HG03521 (cell line): Measurements from ENCODE around the gene SKAP2.
A peak's percentile ranks its signal among the peaks of the same experiment; 100 is the strongest.
"Not testable (repeated sequence)": the region's sequence is repeated elsewhere in the genome, so short reads cannot be mapped to it uniquely, and the experiment has no call there.

ENCODE experiments used
- ATAC-seq: cut with Tn5 transposase; IDR thresholded peaks from one replicate; pipeline ENCODE4 v1.9.1; 2021; ENCODE audit warnings: mild to moderate bottlenecking, moderate library complexity; ENCODE audit not compliant: unreplicated experiment

Gene SKAP2

DNA sequence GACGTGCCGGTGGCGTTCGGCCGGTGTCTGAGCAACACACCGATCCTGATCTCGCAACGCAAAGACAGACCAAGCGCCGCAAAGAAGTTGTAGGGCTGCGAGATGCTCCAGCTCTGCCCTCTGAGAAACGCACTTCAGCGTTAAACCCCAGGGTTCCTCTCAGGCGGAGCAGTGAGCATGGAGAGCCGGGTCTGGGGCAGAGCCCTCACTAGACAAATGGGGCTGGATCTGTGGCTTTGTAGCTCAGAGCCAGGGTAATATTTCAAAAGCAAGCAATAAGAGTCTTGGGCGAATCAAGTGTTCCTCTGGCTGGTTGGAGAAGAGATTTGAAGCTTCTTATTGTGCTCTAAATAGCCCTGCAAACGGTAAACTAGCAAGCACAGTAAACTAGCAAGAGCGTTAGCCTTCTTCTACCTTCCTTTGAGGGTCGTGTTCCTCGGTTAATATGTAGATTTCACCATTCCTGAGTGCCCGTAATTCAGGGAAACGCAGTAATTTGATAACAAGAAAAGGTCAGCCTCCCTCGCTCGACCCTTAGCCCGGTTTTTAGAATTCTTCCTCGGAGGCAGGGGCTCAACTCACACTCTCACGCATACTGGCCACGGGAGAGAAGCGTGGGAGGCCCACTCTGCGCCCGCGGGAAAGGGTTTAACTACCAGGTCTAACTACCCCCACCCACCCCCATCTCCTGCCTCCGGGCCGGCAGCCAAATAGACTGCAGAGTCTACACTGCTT lies 6.7 kb downstream of the SKAP2 start:
- peak; percentile 50 for ATAC-seq

DNA sequence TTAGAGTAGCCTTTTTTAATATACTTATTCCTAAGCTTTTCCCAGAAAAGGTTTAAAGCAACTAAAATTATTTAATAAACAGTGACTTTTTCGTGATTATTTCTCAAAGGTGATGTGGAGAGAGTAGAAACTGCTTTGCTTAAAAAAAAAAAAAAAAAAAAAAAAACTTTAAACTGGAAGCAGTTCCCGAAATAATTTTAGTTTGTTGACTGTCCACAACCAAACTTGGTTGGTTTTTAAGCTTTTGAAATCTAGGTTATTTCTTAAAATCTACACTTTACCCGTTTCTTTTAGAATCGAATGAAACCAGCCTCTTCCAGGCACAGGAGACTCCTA lies 7.3 kb downstream of the SKAP2 start:
- no peak for ATAC-seq

DNA sequence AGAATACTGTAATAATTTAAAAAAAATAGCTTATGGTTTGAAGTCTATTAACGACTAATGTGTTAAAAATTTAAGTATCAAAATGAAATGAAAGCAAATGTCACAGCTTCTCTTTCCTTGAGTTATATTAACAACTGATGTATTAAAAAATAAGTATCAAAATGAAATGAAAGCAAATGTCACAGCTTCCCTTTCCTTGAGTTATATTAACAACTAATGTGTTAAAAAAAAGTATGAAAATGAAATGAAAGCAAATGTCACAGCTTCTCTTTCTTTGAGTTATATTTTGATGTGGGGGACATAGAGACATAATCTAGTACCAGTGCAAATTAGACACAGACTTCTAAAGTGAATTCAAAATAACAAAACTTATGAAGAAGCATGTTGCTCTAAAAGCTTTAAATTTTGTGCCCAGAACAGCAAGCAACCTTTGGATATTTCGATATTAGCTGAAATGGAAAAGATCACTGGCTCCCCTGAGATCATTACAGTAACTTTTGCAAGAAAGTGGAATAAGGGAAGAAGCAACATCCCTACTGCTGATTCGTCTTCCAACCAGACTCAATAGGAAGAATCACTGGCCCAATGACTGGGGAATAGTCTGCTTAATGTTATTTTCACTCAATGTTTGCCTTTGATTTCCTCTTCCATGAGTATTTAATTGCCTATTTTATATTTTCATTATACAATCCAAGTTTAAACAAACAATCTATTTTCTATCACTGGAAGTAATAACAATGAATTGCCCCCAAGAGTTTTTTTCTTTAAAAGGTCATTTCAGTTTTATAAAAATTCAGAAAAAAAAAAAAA lies 8.0 kb downstream of the SKAP2 start:
- ATAC-seq, result no peak

DNA sequence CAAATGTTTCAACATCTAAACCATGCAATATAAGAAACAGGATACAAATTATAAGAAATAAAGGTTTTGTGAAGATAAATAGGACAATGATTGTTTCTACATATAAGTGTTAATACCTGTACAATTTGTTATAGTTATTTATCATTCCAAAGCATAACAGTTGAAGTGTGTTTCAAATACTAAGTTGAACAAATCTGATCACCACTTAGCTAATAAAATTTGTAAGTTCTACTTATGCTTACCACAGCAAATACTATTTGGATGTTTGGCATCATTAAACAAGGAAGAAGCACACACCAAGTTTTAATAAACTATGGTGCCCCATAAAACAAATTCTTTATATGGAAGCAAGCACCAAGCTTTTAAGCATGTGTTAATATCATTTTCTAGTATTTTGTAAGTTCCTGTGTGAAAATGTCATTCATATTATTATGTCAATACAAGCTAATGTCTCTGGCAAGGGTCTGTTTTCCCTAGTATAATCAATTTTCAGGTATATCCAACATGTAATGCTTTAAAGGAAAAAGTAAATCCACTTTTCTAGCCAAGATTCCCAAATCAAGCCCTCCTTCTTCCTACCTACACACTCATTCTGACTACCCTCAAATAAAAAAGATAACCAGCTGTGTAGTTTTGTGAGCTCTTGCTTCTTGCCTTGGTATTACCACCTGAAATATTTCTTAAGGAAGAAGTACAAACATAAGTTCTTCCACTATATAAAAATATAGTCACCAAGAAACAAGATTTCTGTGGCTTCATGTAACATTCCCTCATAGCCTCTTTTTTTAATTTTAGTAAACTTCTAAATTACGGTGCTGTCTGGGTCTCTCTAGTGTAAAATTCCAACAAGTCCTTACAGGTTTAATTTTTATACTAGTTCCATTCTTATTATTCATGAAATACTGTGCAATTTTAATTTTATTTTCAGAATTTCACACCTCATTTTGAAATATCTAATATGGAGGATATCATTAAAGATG lies 9.2 kb downstream of the SKAP2 start:
- no peak for ATAC-seq

DNA sequence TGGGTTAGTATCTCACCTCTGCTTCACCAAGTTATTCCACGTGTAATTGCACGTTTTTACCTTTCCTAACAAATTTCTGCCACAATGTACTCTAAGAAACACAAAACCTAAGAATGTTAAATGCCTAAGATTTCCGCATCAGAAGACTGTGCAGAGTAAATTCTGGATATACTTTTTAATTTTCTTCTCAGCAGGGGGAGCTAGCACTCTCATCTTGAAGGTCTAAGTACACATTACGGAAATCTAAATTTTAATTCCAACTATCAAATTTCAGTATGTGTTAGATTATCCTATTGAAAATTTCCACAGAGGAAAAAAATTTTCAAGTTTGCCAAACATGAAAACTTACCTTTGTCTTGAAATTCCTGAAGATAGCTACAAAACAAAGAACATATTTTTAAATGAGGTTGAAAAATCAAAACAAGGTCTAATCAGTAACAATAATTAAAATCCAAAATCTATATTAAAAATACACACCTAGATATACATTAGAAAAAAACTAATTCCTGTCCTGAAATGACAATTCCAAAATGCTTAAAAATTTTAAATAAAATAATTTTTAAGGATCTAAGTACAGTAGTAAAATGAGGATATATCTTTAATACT lies 10.5 kb downstream of the SKAP2 start:
- no peak for ATAC-seq

DNA sequence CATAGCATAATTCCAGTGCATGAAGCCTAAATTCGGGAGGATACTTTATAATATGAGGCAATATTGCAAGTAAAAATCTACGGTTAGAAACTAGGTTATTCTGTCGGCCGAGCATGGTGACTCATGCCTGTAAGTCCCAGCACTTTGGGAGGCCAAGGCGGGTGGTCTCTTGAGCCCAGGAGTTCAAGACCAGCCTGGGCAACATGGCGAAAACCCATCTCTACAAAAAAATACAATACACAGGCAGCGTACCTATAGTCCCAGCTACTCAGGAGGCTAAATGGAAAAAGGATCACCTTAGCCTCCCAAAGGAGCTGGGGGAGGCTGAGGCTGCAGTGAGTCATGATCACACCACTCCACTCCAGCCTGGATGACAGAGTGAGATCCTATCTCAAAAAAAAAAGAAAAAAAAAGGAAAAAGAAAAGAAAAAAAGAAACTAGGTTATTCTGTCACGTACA lies 14.2 kb downstream of the SKAP2 start:
- no peak for ATAC-seq

DNA sequence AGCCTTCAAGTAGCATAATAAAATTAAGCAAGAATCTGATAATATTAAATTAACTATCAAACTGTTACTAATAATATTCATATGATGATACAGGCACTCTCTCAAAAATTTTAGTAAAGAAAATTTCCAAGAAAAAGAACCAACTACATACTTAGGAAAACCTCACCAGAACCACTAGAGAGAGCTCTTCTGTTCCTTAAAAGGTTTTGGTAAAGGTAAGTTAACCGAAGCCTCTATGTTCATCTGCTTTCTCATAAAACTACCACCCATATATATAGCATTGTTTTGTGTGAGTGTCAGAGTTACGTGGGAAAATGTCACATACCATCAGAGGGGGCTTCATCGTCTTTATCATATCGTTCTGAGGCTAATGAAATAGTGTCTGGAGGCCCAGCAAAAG lies 20.7 kb downstream of the SKAP2 start:
- ATAC-seq, result no peak

DNA sequence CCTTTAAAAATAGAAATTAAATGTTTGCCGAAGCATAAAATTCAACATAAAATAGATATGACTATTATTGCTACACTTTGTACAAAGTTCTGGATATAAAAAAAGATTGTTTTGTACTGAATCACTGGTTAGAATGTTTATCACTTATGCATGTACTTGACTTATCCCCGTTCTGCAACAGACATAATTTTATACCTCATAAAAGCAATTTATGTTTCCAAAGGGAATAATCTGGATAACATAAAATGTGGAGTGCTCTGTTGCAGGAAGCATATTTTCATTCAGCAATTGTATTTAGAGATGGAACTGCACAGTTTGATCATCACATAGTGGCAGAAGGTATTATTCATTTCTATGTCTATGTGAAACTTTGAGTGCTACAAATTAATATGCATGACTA lies 21.5 kb downstream of the SKAP2 start:
- no peak for ATAC-seq

DNA sequence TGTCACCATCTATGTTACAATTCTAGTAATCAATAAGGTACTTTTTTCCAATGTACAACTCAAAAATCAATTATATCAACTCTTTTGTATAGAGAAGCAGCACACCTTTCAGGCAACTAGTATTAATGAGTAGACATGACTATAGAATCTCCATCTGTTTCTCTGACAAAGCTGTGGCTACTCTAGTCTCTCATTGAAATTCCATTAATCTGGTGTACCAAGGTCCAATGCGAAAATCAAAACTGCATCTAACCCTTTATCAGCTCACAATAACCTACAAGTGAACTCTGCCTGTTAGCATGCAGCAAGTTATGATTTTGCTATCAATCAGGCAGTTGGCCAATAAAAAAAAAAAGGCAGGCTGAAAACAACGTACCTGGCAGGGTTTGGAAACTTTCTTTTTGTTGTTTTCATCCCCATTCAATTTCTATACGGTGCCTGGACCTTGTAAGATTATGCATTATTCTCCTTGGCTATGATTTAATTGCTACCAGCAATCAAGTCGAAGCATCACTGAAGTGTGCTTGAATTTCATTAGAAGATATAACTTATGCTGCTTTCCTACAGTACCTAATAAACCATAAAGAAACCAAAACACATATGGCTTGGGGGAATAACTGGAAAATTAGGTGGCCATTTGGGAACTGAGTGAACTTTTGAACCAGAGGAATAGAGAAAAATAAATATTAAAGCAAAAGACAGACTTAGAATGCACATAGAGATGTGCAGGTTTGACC lies 23.2 kb downstream of the SKAP2 start:
- no peak for ATAC-seq

DNA sequence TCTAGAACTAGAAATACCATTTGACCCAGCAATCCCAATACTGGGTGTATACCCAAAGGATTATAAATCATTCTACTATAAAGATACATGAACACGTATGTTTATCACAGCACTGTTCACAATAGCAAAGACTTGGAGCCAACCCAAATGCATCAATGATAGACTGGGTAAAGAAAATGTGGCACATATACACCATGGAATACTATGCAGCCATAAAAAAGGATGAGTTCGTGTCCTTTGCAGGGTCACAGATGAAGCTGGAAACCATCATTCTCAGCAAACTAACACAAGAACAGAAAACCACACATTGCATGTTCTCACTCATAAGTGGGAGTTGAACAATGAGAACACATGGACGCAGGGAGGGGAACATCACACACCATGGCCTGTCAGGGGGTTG lies 27.6 kb downstream of the SKAP2 start:
- ATAC-seq, result not testable (repeated sequence)

DNA sequence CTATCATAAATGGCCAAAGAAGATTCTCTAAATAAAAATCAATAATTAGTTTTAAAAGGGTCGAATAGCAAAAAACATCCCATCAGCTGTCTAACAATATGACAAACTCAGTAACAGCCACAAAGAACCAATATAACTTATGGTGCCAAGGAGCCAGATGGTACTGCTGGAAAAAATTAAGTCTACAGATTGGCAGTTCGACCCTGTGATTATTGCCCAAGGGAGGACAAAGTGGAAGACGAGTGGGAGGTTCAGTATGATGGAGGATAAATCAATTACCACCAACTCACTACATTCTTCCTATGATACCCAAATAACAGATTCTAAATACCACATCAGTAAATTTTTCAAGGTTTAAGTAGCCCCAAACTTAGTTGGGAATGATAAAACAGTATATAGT lies 49.0 kb downstream of the SKAP2 start:
- ATAC-seq, result no peak

DNA sequence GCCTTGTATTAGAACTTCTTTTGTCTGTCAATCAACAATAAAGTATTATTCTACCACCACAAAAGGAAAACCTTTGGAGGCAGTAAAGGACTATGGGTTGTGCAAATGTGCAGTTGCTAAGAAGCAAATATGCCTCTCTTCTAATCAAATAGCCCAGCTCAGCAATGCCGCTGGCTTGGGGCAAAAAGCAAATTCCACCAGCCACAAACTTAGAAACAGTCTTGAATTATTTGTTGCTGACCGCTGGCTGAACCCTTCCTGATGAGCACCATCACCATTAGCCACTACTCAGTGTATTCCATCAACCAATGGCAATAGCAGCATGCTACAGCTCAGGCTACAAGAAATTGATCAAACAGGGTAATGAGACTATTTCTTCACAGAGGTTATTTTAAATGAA lies 51.0 kb downstream of the SKAP2 start:
- ATAC-seq, result no peak

DNA sequence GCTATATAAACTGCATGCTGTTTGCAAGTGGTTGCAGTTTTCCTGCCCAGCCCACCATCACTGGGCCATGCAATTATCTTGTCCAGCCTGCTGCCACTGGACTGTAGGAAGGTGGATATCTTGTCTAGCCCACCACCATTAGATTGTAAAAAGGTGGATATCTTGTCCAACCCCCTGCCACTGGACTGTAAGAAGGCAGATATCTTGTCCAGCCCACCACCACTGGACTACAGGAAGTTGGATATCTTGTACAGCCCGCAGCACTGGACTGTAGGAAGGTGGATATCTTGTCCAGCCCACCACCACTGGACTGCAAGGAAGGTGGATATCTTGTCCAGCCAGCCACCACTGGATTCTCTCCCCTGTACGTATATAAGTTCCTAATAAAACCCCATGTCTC lies 69.8 kb downstream of the SKAP2 start:
- no peak for ATAC-seq

DNA sequence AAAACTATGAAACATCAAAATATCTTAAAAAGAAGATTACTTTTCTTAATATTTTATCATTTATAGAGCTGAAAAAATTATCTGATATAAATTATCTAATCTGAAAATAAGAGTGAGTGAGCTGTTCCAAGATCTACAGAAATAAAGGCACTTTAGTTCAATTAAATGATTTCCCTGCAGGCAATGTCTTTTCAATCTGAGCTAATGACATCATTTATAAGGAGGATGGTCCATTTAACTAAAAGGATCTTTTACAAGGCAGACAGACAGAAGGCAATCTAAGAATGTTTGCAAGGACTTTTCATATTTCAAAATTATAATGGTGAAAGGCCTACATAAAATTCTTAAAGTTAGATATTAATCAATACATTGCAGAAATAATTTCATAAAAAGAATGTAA lies 71.8 kb downstream of the SKAP2 start:
- ATAC-seq, result no peak

DNA sequence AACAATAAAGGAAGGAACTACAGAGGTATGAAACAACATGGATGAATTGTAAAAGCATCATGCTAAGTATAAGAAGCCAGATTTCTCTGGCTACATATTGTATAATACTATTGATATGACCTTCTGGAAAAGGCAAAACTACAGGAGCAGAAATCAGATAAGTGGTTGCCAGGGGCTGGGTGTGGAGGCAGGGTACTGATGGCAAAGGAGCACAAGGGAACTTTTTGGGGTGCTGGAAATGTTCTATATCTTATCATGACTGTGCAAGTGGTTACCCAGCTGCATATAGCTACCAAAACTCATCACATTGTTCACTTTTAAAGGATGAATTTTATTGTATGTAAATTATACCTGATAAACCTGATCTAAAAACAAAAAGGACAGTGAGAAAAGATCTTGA lies 72.4 kb downstream of the SKAP2 start:
- no peak for ATAC-seq

DNA sequence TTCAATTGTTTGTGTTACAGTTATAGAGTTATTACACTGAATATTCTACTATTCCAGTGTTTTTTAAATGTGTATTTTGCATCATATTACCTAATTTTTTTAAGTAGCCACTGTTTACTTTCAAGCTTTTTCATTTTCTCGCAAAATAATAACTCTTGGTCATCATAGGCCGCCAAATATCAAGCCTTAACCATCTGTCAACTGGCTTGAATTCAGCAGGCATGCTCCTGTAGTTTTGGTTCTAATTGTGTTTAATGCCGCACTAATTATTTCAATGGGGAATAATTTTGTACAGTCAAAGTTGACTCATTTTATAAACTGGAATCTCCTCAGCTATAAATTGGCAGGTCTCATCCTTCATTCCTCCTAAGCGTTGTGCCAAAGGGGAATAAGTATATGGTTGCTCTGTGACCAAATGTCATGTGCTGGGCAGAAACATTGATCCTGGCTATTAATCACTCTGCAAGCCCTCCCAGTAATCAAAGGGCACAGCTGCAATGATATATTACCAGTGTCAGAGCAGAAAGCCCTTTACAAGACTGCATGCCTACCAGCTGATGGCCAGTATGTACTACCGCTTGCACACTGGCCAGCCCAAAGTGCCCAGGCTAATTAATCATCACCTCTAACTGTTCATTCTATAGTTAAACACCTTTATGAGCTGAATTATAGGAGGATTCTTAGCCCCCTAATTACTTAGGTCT lies 74.8 kb downstream of the SKAP2 start:
- no peak for ATAC-seq

DNA sequence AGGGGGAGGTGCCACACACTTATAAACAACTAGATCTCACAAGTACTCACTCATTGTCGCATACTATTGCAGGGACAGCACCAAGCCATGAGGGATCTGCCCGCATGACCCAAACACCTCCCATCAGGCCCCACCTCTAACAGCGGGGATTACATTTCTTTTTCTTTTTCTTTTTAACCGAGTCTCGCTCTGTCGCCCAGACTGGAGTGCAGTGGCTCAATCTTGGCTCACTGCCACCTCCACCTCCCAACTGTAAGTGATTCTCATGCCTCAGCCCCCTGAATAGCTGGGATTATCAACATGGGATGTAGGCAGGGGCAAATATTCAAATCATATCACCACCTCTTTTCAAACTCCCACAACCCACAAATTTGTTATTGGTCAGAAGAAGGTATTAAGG lies 76.7 kb downstream of the SKAP2 start:
- no peak for ATAC-seq

DNA sequence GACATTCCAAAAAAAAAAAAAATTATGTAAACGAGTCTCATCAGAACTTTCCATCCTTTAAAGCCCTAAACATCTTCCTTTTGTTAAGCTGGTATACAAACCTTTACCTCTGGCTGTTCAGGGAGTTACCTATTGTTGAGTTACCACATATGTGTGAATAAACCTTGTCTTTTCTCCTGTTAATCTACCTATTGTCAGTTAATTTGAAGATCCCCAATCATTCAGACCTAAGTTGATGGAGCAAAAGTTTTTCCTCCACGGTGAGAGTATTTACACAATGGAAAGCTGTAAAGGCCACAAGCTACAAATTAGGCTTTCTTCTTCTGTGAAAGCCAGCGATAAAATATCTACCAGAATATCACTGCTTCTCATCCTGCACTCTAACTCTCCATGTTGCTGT lies 80.3 kb downstream of the SKAP2 start:
- ATAC-seq, result no peak

DNA sequence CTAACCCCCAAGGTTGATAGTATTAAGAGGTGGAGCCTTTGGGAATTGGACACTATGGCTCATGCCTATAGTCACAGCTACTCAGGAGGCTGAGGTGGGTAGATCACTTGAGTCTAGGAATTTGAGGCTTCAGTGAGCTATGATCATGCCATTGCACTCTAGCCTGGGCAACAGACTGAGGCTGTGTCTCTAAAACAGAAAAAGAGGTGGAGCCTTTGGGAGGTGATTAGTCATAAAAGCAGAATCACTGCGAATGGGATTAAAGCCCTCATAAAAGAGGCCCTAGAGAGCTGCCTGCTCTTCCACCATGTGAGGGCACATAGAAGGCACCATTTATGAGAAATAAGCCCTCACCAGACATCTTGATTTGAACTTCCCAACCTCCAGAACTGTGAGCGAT lies 81.9 kb downstream of the SKAP2 start:
- no peak for ATAC-seq
